HepG2 (cell line): ENCODE results near the gene SYT7. TPM values are rescaled to one million over a fixed set of nuclear protein-coding genes. Genes with fewer than 3 reads are reported as not detected.
A peak's percentile ranks its signal among the peaks of the same experiment; 100 is the strongest.

Source experiments
- CBX2 ChIP-seq, 2 experiments: fragments of 200-600 bp in 1 of 2; sonication (generic); formaldehyde crosslinking in 1 of 2; IDR thresholded peaks; 2 replicates each; pipeline versions ENCODE4 v1.7.0 to v1.8.1; 2018 to 2022; ENCODE audit warnings: low read depth in 2 of 2, low read length in 1 of 2, mild to moderate bottlenecking in 1 of 2, missing genetic modification reagents in 1 of 2
- EZH2 ChIP-seq: conservative IDR thresholded peaks from 2 replicates; pipeline ENCODE4 v1.6.1; 2012; ENCODE audit warnings: mild to moderate bottlenecking, low read depth, low read length, moderate library complexity
- FOSL2 ChIP-seq: sonication (generic); formaldehyde crosslinking; IDR thresholded peaks from 2 replicates; pipeline ENCODE4 v1.4.0; 2020; ENCODE audit warnings: missing genetic modification reagents
- HMG20B ChIP-seq: conservative IDR thresholded peaks from 2 replicates; pipeline ENCODE4 v1.6.1; 2016; ENCODE audit warnings: missing genetic modification reagents, missing compliant biosample characterization
- KLF12 ChIP-seq: sonication (generic); formaldehyde crosslinking; IDR thresholded peaks from 2 replicates; pipeline ENCODE4 v1.4.0; 2020; ENCODE audit warnings: missing genetic modification reagents, borderline replicate concordance
- MBD4 ChIP-seq: IDR thresholded peaks from 2 replicates; pipeline ENCODE4 v1.6.1; 2012; ENCODE audit warnings: low read length, inconsistent platforms, borderline replicate concordance
- MEIS2 ChIP-seq: sonication (generic); formaldehyde crosslinking; IDR thresholded peaks from 2 replicates; pipeline ENCODE4 v1.9.0; 2021; ENCODE audit warnings: mild to moderate bottlenecking, missing genetic modification reagents
- PAX8 ChIP-seq: sonication (generic); formaldehyde crosslinking; IDR thresholded peaks from 2 replicates; pipeline ENCODE4 v1.8.0; 2022; ENCODE audit warnings: mild to moderate bottlenecking, missing genetic modification reagents, borderline replicate concordance
- POLR2G ChIP-seq: fragments of 200-400 bp; formaldehyde crosslinking; IDR thresholded peaks from 2 replicates; pipeline ENCODE4 v1.6.1; 2018; ENCODE audit warnings: mild to moderate bottlenecking, low read depth, low read length, moderate library complexity
- RXRB ChIP-seq: IDR thresholded peaks from 2 replicates; pipeline ENCODE4 v1.6.1; 2016; ENCODE audit warnings: borderline replicate concordance, missing genetic modification reagents, missing compliant biosample characterization
- SNAPC2 ChIP-seq: sonication (generic); formaldehyde crosslinking; IDR thresholded peaks from 2 replicates; pipeline ENCODE4 v1.8.1; 2022; ENCODE audit warnings: mild to moderate bottlenecking, missing genetic modification reagents
- ZBTB7B ChIP-seq: sonication (generic); formaldehyde crosslinking; IDR thresholded peaks from 2 replicates; pipeline ENCODE4 v1.4.0; 2020; ENCODE audit warnings: missing genetic modification reagents
- ZNF24 ChIP-seq: fragments of 450-650 bp; IDR thresholded peaks from 2 replicates; pipeline ENCODE4 v1.6.1; 2017; ENCODE audit warnings: antibody characterized with exemption, mild to moderate bottlenecking
- ZNF256 ChIP-seq: sonication (generic); formaldehyde crosslinking; conservative IDR thresholded peaks from 2 replicates; pipeline ENCODE4 v1.4.0; 2020; ENCODE audit warnings: missing genetic modification reagents
- ZNF337 ChIP-seq: sonication (generic); formaldehyde crosslinking; IDR thresholded peaks from 2 replicates; pipeline ENCODE4 v1.5.1; 2020; ENCODE audit warnings: missing genetic modification reagents, low read depth, mild to moderate bottlenecking, borderline replicate concordance
- ZNF569 ChIP-seq: sonication (generic); formaldehyde crosslinking; IDR thresholded peaks from 2 replicates; pipeline ENCODE4 v1.5.0; 2020; ENCODE audit warnings: mild to moderate bottlenecking, missing genetic modification reagents, moderate library complexity, borderline replicate concordance
- ZNF747 ChIP-seq: sonication (generic); formaldehyde crosslinking; IDR thresholded peaks from 2 replicates; pipeline ENCODE4 v1.8.1; 2023; ENCODE audit warnings: missing genetic modification reagents, mild to moderate bottlenecking, borderline replicate concordance
- ZSCAN12 ChIP-seq: sonication (generic); formaldehyde crosslinking; IDR thresholded peaks from 2 replicates; pipeline ENCODE4 v1.9.0; 2021; ENCODE audit warnings: mild to moderate bottlenecking, missing genetic modification reagents
- polyA plus RNA-seq, 8 experiments: library from polyadenylated mRNA; depleted of rRNA in 3 of 8; stranded (reverse) in 7 of 8; unstranded in 1 of 8; fragments of >200 nt; fragmentation: Illumina TruSeq in 4 of 8; extraction: Trizol in 4 of 8; gene quantifications; 2 replicates each; pipeline versions ENCODE4 v1.2.1 to v1.2.3, GENCODE V29; 2011 to 2016; ENCODE audit warnings: low read depth in 4 of 8, missing spikeins in 1 of 8, mixed read lengths in 1 of 8; ENCODE audit not compliant: insufficient read depth in 1 of 8
- total RNA-seq, 5 experiments: library from RNA; depleted of rRNA; stranded (reverse); fragments of >200 nt; fragmentation: Illumina TruSeq; extraction: Trizol; gene quantifications; 2 replicates each; pipeline ENCODE4 v1.2.3, GENCODE V29; 2016; ENCODE audit warnings: low read depth in 1 of 5
- TF ChIP-seq, protein P1 (sequence below): sonication (generic); formaldehyde crosslinking; IDR thresholded peaks from 2 replicates; pipeline ENCODE4 v1.4.0; 2020; ENCODE audit warnings: mild to moderate bottlenecking, missing genetic modification reagents
- TF ChIP-seq, protein P2 (sequence below): sonication (generic); formaldehyde crosslinking; IDR thresholded peaks from 2 replicates; pipeline ENCODE4 v1.5.1; 2020; ENCODE audit warnings: mild to moderate bottlenecking, missing genetic modification reagents, moderate library complexity
- TF ChIP-seq, protein P3 (sequence below): sonication (generic); formaldehyde crosslinking; conservative IDR thresholded peaks from 2 replicates; pipeline ENCODE4 v1.4.0; 2020; ENCODE audit warnings: missing genetic modification reagents

SYT7 gene
- total and polyA plus RNA-seq, 2 of the 13 experiments (the other 11 are each of a cell fraction or from before 2014, with no cell fraction given) = 1.4 to 4.4 TPM

DNA sequence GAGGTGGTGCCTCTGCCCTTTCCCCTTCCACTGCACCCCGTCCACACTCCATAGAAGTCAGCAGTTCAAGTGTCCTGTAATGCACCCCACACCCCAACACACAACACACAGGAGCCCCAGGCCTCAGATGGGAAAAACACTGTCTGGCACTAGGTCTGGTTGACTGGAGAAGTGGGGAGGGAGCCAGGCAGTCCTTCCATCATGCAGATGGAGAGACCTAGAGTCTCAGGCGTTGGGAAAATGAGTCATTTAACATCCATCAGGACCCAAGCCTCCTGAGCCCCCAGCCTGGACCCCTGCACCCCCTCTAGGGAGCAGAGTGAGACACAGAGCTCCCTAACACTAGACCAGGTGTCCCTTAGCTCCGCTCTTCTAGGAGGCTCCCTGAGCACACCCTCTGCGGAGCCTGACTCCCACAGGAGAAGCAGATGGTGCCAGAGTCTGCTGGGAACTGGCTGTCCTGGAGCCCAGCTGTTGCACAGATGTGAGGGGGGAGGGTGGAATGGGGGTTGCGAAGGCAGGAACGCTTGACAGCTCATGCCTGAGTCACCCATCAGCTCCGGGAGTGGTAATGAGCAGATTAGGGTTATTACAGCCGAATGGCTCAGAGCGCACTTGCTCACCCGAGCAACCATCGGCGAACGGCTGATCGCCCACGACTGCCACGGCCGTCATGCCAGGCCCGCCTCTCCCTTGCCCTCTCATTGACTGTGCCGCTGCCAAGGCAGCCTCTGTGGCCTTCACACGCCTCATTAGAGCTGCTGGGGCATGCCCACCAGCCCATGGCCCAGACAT is 22.1 kb upstream of the SYT7 start (continued):
- TF ChIP-seq ZNF337 (CRISPR knock-in tag) (no peak), ZBTB7B (no peak), MEIS2 (CRISPR knock-in tag) (no peak), HMG20B (CRISPR knock-in tag) (no peak), ZNF24 (no peak), EZH2 (0 out of 2 replicates have a peak, but pooled peaks have one; percentile 61), ZNF569 (CRISPR knock-in tag) (no peak), ZSCAN12 (CRISPR knock-in tag) (no peak), POLR2G (no peak), FOSL2 (CRISPR knock-in tag) (peak; percentile 79), ZNF256 (no peak), SNAPC2 (CRISPR knock-in tag) (no peak), MBD4 (no peak), KLF12 (CRISPR knock-in tag) (no peak), CBX2 (IDR thresholded peaks at IDR 0.05; ENCODE audit: low read depth, low read length) (no peak), CBX2 (CRISPR knock-in tag; IDR thresholded peaks at IDR 0.05; ENCODE audit: low read depth) (no peak), ZNF747 (CRISPR knock-in tag) (no peak), PAX8 (CRISPR knock-in tag) (no peak), RXRB (CRISPR knock-in tag) (no peak)
- TF ChIP-seq, protein P1, sequence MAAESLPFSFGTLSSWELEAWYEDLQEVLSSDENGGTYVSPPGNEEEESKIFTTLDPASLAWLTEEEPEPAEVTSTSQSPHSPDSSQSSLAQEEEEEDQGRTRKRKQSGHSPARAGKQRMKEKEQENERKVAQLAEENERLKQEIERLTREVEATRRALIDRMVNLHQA (CRISPR knock-in tag) = no peak
- TF ChIP-seq, protein P2, sequence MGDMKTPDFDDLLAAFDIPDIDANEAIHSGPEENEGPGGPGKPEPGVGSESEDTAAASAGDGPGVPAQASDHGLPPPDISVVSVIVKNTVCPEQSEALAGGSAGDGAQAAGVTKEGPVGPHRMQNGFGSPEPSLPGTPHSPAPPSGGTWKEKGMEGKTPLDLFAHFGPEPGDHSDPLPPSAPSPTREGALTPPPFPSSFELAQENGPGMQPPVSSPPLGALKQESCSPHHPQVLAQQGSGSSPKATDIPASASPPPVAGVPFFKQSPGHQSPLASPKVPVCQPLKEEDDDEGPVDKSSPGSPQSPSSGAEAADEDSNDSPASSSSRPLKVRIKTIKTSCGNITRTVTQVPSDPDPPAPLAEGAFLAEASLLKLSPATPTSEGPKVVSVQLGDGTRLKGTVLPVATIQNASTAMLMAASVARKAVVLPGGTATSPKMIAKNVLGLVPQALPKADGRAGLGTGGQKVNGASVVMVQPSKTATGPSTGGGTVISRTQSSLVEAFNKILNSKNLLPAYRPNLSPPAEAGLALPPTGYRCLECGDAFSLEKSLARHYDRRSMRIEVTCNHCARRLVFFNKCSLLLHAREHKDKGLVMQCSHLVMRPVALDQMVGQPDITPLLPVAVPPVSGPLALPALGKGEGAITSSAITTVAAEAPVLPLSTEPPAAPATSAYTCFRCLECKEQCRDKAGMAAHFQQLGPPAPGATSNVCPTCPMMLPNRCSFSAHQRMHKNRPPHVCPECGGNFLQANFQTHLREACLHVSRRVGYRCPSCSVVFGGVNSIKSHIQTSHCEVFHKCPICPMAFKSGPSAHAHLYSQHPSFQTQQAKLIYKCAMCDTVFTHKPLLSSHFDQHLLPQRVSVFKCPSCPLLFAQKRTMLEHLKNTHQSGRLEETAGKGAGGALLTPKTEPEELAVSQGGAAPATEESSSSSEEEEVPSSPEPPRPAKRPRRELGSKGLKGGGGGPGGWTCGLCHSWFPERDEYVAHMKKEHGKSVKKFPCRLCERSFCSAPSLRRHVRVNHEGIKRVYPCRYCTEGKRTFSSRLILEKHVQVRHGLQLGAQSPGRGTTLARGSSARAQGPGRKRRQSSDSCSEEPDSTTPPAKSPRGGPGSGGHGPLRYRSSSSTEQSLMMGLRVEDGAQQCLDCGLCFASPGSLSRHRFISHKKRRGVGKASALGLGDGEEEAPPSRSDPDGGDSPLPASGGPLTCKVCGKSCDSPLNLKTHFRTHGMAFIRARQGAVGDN (CRISPR knock-in tag) = peak; percentile 26; the same call in 1 of the 2 replicates
- TF ChIP-seq, protein P3, sequence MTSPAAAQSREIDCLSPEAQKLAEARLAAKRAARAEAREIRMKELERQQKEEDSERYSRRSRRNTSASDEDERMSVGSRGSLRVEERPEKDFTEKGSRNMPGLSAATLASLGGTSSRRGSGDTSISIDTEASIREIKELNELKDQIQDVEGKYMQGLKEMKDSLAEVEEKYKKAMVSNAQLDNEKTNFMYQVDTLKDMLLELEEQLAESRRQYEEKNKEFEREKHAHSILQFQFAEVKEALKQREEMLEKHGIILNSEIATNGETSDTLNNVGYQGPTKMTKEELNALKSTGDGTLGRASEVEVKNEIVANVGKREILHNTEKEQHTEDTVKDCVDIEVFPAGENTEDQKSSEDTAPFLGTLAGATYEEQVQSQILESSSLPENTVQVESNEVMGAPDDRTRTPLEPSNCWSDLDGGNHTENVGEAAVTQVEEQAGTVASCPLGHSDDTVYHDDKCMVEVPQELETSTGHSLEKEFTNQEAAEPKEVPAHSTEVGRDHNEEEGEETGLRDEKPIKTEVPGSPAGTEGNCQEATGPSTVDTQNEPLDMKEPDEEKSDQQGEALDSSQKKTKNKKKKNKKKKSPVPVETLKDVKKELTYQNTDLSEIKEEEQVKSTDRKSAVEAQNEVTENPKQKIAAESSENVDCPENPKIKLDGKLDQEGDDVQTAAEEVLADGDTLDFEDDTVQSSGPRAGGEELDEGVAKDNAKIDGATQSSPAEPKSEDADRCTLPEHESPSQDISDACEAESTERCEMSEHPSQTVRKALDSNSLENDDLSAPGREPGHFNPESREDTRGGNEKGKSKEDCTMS (CRISPR knock-in tag) = no peak
